Bronchial epithelial cell (primary cell): ENCODE measurements around the gene RAMP3. TPM values are rescaled to one million over a fixed set of nuclear protein-coding genes. Genes with fewer than 3 reads are reported as not detected.

Experiments used
- DNase-seq: peaks from one replicate; pipeline ENCODE4 v3.0.0-alpha.2; 2010; ENCODE audit warnings: low read depth
- FAIRE-seq: peaks from 2 replicates; lab custom pipeline; 2011; peaks lifted over from hg19 to GRCh38; lab: Jason Lieb, UNC
- H3K27me3 ChIP-seq: 2 replicates; pipeline ENCODE4 v1.5.1; 2011; ENCODE audit warnings: low read length; ENCODE audit not compliant: control insufficient read depth, insufficient read depth
- H3K36me3 ChIP-seq: 2 replicates; pipeline ENCODE4 v1.5.1; 2011; ENCODE audit warnings: low read length; ENCODE audit not compliant: control insufficient read depth, insufficient read depth
- H3K4me3 ChIP-seq: 2 replicates; pipeline ENCODE4 v1.5.1; 2011; ENCODE audit warnings: mild to moderate bottlenecking, low read depth, low read length, control low read depth
- total RNA-seq: library from RNA; depleted of rRNA; stranded (reverse); fragments of >200 nt; gene quantifications from 2 replicates; pipeline ENCODE4 v1.2.1, GENCODE V29; 2014
- TF ChIP-seq, protein P1 (sequence below): IDR thresholded peaks from 2 replicates; pipeline ENCODE4 v1.5.1; 2011; ENCODE audit warnings: mild to moderate bottlenecking, moderate library complexity, low read length, control low read depth, inconsistent platforms; ENCODE audit not compliant: insufficient read depth, severe bottlenecking

The RAMP3 gene
- total RNA-seq, 1 donor from 2014 or later, result not detected

DNA sequence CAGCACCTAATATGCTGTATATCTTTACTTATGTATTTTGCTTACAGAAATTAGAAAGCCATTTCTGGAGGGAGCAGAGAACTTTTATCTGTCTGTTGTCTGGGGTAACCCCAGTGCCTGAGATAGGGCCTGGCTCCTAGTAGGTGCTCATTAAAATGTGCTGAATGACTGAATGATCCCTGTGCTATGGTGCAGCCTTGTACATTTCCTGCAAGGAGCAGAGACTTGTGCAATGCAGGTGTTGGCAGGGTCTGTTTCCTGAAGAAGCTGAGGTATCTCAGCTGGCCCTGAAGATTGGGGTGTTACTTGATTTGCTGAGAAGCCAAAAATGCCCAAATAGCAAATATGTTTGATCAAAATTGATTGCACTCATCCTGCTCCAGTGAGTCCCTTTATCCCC lies 65.5 kb downstream of the RAMP3 start:
- Histone ChIP-seq H3K27me3 (no peaks in the 10 kb centered on the region), H3K36me3 (no peaks in the 10 kb centered on the region), H3K4me3 (no peak overlapping the region)
- peak; percentile 77 for FAIRE-seq
- TF ChIP-seq, protein P1, sequence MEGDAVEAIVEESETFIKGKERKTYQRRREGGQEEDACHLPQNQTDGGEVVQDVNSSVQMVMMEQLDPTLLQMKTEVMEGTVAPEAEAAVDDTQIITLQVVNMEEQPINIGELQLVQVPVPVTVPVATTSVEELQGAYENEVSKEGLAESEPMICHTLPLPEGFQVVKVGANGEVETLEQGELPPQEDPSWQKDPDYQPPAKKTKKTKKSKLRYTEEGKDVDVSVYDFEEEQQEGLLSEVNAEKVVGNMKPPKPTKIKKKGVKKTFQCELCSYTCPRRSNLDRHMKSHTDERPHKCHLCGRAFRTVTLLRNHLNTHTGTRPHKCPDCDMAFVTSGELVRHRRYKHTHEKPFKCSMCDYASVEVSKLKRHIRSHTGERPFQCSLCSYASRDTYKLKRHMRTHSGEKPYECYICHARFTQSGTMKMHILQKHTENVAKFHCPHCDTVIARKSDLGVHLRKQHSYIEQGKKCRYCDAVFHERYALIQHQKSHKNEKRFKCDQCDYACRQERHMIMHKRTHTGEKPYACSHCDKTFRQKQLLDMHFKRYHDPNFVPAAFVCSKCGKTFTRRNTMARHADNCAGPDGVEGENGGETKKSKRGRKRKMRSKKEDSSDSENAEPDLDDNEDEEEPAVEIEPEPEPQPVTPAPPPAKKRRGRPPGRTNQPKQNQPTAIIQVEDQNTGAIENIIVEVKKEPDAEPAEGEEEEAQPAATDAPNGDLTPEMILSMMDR, result no peak
- no peak for DNase-seq

DNA sequence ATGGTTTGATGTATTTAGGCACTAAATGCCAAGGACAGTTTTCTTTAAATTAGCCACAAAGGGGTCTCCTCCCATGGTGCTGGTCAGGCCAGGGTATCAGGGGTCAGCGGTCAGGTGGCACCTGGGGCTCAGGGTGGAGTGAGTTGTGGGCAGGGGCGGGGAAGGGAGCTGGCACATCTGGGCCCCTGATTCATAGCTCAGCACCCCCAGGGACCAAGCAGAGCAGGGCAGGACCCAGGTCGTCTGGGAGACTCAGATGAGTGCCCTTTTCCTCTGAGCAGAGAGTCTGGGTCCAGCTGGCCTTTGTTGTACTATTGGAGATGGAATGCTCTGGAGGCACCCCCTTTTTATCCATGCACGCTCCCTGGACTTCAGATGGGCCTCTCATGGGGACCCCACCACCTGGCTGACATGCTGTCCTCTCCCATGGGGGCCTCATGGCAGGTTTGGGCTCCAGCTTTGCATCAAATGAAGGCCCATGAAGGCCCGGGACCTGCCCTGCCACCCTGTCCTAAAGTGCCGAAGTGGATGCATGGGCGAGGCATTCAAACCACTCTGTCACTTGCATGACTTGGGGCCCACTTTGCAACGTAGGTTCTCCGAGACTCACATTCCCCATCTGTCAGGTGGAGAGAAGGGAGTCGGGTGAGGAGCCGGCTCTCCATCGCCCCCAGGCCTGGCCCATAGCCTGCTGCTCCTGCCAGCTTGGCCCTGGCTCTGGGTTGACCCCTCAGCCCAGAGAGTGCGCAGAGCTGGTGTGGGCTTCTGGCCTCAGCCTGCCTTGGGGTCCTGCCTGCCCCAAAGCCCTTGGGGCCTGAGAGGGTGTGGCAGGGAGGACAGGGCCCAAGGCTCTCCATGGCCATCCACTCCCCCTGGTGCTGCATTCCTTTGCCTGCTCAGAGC lies 66.4 kb downstream of the RAMP3 start:
- H3K27me3 ChIP-seq, result no peaks in the 10 kb centered on the region
- no peak for FAIRE-seq

DNA sequence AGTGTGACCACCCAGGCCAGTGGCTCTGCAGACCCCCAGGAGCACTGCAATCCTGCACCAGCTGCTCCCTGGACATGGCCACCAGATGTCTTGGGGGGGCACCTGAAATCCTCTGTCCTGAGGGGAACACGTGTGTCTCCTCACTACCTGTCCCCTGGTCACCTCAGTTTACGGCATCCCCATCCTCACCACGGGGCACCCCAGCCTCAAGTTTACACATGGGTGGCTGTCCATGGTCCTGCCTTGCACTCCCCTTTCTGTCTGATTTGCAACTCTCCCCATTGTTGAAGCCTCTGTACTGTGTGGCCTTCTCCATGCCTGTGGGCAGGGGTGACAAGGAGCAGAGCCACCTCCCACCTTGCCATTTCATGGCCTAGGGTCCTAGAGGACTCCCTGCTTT lies 67.2 kb downstream of the RAMP3 start:
- peaks cover 3% of the 10 kb centered on the region for H3K27me3 ChIP-seq
- FAIRE-seq, result no peak
- TF ChIP-seq, protein P1, result no peak

More for the DNA sequence above, 66.4 kb downstream of the RAMP3 start:
- no peak for DNase-seq
- H3K4me3 ChIP-seq, result no peak overlapping the region
- TF ChIP-seq, protein P1, result no peak
- no peaks in the 10 kb centered on the region for H3K36me3 ChIP-seq

DNA sequence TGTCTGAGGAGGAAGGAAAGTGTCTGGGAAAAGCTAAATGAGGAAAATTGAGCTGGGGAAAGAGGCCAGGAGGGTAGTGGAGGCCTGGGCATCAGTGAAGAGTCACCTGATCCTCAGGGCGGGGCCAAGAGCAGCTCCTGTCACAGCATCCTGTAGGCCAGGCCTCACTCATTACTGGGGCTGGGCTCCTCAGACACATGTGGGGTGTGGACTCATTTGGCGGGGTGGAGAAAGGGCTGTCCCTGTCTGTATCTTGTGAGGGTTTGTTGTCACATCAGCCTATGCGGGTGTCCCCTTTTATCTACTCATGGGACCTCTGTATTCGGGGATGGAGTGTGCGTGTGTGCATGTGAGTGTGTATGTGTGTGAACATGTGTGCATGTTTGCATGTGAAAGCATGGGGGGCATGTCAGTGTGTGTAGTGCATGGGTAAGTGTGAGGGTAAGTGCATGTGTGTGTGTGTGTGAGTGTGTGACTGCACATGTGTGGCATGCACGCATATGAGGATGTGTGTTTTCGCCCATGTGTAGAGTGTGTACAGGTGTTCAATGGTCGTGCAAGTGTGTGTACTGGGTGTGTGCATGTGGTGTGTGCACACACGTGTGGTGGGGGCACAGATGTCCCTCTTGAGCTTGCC lies 67.8 kb downstream of the RAMP3 start:
- Histone ChIP-seq H3K36me3 (no peaks in the 10 kb centered on the region), H3K4me3 (no peak overlapping the region), H3K27me3 (peaks cover 3% of the 10 kb centered on the region)
- no peak for DNase-seq
- TF ChIP-seq, protein P1, result no peak
- FAIRE-seq, result peak; percentile 93

More for the DNA sequence above, 67.2 kb downstream of the RAMP3 start:
- H3K4me3 ChIP-seq, result no peak overlapping the region
- H3K36me3 ChIP-seq, result no peaks in the 10 kb centered on the region
- DNase-seq, result no peak

DNA sequence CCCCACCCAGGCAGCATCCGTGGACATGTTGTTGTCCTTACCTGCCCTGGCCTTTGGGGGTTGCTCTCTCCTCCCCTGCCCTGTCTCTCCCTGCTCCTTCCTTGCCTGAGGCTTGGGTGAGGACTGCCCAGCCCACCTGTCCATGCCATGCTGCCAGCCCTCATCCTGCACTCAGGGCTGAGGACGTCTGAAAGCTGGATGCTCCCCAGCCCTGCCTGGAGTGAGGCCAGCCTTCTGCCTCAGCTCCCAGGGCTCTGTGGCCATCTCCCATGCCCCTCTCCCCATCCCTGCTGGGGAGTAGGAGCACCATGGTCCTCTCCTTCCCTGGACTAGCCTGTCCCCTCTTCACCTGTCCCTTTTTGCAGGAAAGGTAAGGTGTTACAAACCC lies 68.4 kb downstream of the RAMP3 start:
- no peaks in the 10 kb centered on the region for H3K36me3 ChIP-seq
- TF ChIP-seq, protein P1, result no peak
- no peak for FAIRE-seq
- H3K27me3 ChIP-seq, result peaks cover 4% of the 10 kb centered on the region
- DNase-seq, result no peak
- H3K4me3 ChIP-seq, result no peak overlapping the region
